Measurements from ENCODE around the gene CD1B.
"Not testable (repeated sequence)": the region's sequence is repeated elsewhere in the genome, so short reads cannot be mapped to it uniquely, and the experiment has no call there.

Gene CD1B

DNA sequence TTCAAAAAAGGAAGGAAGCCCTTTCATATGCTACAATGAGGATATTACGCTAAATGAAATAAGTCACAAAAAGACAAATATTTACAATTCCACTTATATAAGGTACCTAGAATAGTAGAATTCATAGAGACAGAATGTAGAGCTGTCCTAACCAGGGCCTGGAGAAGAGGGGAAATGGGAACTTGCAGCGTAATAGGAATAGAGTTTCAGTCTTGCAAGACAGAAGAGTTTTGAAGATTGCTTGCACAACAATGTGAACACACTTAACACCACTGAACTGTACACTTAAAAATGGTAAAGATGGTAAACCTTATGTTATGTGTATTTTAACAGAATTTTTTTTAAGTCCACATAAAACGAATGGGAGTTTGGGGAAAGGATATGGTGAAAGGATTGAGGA lies 2.9 kb downstream of the CD1B start:
- no peak for DNase-seq (ENCODE audit: low spot score)

DNA sequence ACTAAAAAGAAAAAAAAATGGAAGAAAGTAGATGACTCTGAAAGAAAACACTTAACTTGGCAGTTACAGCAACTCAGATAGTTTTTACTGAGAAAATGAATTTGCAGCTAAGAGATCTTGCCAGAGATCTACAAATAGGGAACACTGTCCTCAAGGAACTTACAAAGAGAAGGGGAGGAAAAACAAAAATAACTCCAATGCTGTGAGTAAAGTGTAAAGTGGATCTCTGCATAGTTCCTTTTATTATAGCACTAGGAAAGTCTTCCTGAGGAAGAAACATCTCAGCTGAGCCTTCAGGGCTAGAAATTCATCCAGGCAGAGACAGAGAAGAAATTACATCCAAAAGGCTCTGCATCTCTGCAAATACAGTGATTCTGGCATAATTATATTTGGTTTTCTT lies 3.9 kb downstream of the CD1B start:
- DNase-seq (ENCODE audit: low spot score), result no peak

DNA sequence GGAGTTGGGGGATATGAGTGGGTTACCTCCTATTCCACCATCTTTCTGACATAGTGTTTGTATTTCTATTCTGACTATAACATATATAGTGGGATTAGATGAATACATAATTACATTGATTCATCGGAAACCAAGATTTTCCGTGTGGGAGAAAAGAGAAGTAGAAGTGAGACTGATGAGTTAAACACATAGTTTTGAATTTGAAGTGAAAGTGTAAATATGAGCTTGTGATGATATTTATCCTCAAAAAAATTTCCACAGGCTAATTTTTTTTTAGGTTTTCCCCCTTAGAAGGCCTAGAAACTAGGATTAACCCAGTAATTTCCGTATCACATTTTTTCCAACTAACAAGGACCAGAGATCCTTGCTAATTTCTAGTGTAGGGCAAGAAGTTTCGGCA lies 6.9 kb downstream of the CD1B start:
- no peak for DNase-seq (ENCODE audit: low spot score)

DNA sequence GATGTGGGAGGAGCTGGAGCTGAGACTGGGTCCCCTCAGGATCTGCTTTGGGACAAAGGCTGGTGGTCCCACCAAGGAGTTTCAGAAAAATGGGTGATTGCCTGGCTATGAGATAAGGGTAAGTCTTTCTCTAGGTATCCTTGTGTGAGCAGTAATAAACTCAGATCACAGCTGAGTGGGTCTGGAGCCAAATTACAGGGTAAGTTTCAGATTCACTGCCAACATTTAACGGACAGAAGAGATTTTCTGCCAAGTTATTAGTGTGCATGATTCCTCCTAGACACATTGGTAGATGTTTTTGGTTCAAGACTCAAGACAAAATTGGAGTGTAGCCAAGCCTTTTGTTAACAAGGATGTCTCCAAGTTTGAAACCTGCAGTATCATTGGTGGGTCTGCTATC lies 7.5 kb downstream of the CD1B start:
- no peak for DNase-seq (ENCODE audit: low spot score)

DNA sequence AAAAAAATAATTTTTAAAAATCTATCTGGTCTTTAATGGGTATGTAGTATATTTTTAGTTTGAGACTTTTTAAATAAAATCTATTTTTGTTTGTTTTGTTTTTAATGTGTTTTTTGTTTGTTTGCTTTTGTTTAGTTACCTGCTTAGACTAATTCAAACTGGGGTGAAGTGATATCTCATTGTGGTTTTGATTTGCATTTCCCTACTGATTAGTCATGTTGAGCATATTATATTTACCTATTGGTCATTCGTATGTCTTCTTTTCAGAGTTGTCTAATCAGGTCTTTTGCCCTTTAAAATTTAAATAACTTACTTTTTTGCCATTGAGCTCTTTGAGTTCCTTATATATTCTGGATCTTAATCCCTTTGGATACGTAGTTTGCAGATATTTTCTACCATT lies 20.3 kb downstream of the CD1B start:
- no peak for DNase-seq (ENCODE audit: low spot score)

DNA sequence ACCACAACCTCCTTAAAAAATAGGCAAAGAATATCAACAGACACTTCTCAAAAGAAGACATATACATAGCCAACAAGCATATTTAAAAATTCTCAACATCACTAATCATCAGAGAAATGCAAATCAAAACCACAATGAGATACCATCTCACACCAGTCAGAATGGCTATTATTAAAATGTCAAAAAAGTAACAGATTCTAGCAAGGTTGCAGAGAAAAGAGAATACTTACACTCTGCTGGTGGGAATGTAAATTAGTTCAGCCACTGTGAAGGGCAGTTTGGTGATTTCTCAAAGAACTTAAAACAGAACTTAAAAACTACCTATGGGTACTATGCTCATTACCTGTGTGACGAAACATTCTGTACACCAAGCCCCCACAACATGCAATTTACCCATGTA lies 20.7 kb downstream of the CD1B start:
- no peak for DNase-seq (ENCODE audit: low spot score)

DNA sequence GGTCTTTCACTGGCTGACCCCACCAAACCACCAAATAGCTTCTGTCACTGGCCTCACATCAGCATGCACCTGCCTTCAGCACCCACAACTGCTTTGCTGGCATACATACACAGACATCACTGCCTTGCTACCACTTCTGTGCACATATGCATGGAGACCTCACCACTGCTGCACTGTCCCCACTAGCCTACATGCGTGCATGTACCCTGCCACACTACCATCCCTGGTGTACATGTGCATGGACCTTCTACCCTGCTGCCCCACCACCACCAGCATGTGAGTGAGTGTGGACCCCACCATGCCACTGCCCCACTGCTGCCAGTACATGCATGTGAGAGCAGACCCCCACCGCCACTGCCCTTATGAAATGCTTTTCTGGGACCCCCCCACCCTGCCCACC lies 35.5 kb downstream of the CD1B start:
- DNase-seq (ENCODE audit: low spot score), result no peak

DNA sequence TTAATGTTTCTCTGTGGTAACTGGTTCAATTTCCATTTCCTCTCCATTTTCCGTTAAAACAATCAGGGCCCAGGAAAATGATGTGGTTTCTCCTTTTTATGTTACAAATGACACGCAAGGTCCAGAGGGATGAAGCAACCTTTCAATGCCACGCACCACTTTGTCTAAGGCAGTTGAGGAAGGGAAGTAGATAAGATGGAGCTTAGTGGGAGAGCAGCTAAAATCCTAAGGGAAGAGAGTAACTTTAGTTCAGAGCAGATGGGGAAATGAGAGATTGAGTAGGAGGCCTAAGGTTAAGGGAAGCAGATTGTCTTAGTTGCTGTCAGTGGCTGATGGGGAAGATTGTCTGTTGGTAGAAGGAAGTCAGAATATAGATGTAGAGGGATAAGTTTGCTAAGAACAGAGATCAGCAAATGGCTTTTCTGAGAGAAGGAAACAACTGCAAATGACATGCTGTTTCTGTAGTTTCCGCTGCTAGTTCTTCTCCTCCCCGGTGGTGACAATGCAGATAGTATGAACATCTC lies 40.9 kb downstream of the CD1B start:
- DNase-seq (ENCODE audit: low spot score), result no peak

DNA sequence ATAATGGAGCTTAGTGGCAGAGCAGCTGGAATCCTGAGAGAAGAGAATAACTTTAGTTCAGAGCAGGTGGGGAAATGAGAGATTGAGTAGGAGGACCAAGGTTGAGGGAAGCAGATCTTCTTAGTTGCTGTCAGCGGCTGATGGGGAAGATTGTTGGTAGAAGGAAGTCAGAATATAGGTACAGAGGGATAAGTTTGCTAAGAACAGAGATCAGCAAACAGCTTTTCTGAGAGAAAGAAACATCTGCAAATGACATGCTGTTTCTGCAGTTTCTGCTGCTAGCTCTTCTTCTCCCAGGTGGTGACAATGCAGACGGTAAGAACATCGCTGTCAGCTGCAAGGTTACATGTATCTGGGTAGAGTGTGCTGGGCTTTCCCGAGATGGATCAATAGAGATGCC lies 41.5 kb downstream of the CD1B start, which contains the start of gene CD1C:
TSS of gene CD1C (plus strand) at position 113 of the 400 bp plus-strand sequence. CDS start at position 255, 142 bp downstream.
- DNase-seq (ENCODE audit: low spot score), result no peak

DNA sequence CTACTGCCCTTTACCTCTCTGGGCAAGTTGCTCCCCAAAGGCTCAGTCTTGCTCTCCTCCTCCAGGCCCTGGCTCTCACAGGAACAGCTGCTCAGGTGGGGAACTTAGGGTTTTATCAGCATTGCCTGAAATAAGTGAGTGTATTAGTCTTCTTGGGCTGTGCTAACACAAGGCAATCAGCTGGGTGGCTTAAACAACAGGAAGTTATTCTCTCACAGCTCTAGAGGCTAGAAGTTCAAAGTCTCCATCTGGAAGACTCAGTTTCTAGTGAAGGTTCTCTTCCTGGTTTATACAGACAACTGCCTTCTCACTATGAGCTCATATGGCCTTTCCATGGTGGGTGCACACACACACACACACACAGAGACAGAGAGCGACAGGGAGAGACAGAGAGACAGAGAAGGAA lies 44.4 kb downstream of the CD1B start:
- DNase-seq (ENCODE audit: low spot score), result no peak

DNA sequence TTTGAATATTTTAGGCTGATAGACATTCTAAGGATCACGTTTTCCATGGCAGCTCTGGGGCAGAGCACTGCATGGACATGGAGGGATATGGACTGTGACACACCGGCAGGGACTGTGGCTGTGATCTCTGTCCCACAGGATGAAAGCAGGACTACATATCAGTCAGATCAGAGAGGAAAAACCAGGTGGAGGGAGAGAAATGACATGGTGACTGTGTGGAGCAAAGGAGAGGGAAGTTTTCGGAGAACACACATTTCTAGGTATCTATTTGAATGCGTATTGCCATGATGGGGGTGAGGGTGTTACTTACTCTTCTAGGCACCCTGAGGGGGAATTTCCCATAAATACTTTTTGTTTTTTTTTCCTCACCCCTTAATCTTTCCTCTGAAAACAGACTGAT lies 44.8 kb downstream of the CD1B start:
- no peak for DNase-seq (ENCODE audit: low spot score)

DNA sequence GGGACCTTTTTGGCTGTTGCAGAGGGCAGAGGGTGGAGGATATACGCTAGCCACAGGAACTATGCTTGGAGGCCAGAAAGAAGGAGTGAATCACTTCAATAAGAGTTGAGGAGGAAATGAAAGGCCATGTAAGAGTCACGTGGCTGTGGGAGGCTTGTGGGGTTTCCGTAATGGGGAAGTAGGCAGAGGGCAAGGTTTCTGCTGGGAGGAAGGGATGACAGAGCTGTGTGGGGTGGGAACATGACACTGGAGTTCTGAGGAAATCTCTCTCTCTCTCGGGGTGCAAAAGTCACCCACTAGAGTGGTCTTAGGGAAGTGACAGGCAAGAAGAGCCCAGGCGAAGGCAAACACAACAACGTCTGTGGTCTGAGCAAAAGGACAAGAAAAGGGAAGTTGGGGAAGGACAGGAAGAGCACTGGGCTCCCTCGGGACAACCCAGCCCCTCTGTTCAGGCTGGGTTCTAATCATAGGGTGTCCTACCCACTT lies 45.5 kb downstream of the CD1B start:
- DNase-seq (ENCODE audit: low spot score), result no peak

DNA sequence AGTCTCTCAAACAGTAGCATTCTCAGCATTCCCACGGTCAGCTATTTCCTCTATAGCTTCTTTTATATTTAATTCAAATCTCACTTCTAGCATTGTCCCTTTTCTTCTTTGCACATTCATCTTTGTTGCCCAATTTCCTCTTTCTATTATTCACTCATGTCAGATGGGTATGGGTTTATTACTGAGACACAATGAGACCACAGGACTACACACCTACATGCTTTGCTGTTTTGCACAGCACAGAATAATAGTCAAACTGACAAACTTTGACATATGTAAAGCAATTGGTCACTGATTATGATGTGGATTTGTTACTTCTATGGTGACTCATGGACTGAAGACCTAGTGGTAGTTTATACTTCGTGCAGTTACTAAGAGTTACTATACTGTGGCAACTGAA lies 47.4 kb downstream of the CD1B start:
- no peak for DNase-seq (ENCODE audit: low spot score)

DNA sequence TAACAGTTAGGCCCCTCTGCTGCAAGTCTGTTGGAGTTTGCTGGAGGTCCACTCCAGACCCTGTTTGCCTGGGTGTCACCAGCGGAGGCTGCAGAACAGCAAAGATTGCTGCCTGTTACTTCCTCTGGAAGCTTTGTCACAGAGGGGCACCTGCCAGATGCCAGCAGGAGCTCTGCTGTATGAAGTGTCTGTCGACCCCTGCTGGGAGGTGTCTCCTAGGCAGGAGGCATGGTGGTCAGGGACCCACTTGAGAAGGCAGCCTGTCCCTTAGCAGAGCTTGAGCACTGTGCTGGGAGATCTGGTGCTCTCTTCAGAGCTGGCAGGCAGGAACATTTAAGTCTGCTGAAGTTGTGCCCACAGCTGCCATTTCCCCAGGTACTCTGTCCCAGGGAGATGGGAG lies 48.9 kb downstream of the CD1B start:
- DNase-seq (ENCODE audit: low spot score), result not testable (repeated sequence)
